Thyroid gland (tissue), 4 donors: Measurements from ENCODE around the gene TRIM8. TPM values are rescaled to one million over a fixed set of nuclear protein-coding genes. Genes with fewer than 3 reads are reported as not detected.
A peak's percentile ranks its signal among the peaks of the same experiment; 100 is the strongest.

ENCODE experiments used
- DNase-seq, 2 donors: peaks; one replicate each; pipeline ENCODE4 v3.0.0-alpha.2; 2019
- H3K27ac ChIP-seq, 3 donors: fragments of 200-600 bp; sonication (generic); 1 replicate in 2 of 3; 2 replicates in 1 of 3; pipeline ENCODE4 v1.5.1; 2016 to 2019; ENCODE audit warnings: mild to moderate bottlenecking in 1 of 3, moderate library complexity in 1 of 3
- H3K27me3 ChIP-seq: fragments of 200-600 bp; sonication (generic); one replicate; pipeline ENCODE4 v1.5.1; 2019
- H3K36me3 ChIP-seq, 2 donors: fragments of 200-600 bp; sonication (generic); one replicate each; pipeline ENCODE4 v1.5.1; 2016 to 2019
- H3K4me1 ChIP-seq, 2 donors: fragments of 200-600 bp; sonication (generic); one replicate each; pipeline ENCODE4 v1.5.1; 2017 to 2019
- H3K4me3 ChIP-seq, 3 donors: fragments of 200-600 bp; sonication (generic); replicated peaks in 1 of 3; 1 replicate in 2 of 3; 2 replicates in 1 of 3; pipeline ENCODE4 v1.5.1; 2016; ENCODE audit warnings: mild to moderate bottlenecking in 1 of 3
- H3K9me3 ChIP-seq: fragments of 200-600 bp; sonication (generic); one replicate; pipeline ENCODE4 v1.5.1; 2017
- POLR2A ChIP-seq, 2 donors: fragments of 450-650 bp; IDR thresholded peaks; one replicate each; pipeline ENCODE4 v1.6.1; 2017; ENCODE audit warnings: antibody characterized with exemption in 2 of 2, mild to moderate bottlenecking in 2 of 2, moderate library complexity in 1 of 2
- WGBS, 2 donors: methylation state at CpG; one replicate each; pipeline ENCODE4 v1.1.5; 2017; 5-methylcytosine and 5-hydroxymethylcytosine counted together
- intact Hi-C: fragments of 100-400 bp; cut with DNase I; formaldehyde crosslinking; loops from one replicate; pipeline ENCODE4 v1.15.1; 2023
- total RNA-seq, 4 donors: library from RNA; depleted of rRNA; stranded (reverse); fragments of >200 nt; gene quantifications; one replicate each; pipeline ENCODE4 v1.2.3, GENCODE V29; 2016
- TF ChIP-seq, protein P1 (sequence below), 6 experiments: fragments of 200-600 bp in 3 of 6; fragments of 450-650 bp in 3 of 6; sonication (generic) in 3 of 6; IDR thresholded peaks; one replicate each; pipeline ENCODE4 v1.5.1; 2016 to 2019; ENCODE audit warnings: antibody characterized with exemption in 6 of 6, mild to moderate bottlenecking in 2 of 6, inconsistent platforms in 1 of 6, moderate library complexity in 1 of 6

TRIM8 gene
- total RNA-seq, 4 donors from 2014 or later: 138 to 187 (median 162) TPM

DNA sequence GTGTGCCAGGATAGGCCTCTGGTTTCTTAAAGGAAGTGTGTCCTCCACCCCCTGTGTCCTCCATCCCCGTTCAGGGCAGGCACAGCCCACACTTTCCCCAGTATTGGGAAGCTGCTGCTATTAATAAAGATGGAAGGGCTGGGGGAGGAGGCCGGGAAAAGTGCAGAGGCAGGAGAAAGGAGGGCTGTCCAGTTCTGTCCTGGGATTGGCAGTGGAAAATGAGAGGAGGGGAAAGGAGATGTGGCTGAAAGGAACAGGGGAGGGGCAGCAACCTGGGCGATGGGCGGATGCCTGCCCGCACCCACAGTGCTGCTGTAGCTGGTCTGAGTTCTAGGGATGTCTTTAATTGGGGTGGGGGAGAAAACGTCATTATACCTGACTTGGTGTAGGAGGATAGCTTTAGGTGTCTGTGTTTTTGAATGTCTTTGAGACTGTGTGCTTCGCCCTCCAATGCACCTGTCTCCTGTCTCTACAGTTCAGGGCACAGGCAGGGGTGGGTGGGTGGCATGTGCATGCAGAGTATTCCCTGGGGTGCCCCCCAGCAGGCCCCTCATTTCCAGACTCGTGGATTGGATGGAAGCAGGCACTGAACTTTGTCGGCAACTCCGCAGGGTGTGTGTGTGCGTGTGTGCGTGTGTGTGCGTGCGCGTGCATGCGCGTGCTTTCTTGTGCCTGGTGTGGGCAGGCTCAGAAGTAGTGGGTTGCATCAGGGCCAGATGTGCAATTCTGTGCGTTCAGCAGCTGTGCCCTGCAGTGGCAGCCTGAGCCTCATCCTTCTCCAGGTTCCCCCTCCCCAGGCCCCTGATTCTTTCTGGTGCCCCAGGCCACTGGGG lies 2.5 kb downstream of the TRIM8 start:
- TF ChIP-seq POLR2A (IDR thresholded peaks at IDR 0.05): no peak
- TF ChIP-seq, protein P1, sequence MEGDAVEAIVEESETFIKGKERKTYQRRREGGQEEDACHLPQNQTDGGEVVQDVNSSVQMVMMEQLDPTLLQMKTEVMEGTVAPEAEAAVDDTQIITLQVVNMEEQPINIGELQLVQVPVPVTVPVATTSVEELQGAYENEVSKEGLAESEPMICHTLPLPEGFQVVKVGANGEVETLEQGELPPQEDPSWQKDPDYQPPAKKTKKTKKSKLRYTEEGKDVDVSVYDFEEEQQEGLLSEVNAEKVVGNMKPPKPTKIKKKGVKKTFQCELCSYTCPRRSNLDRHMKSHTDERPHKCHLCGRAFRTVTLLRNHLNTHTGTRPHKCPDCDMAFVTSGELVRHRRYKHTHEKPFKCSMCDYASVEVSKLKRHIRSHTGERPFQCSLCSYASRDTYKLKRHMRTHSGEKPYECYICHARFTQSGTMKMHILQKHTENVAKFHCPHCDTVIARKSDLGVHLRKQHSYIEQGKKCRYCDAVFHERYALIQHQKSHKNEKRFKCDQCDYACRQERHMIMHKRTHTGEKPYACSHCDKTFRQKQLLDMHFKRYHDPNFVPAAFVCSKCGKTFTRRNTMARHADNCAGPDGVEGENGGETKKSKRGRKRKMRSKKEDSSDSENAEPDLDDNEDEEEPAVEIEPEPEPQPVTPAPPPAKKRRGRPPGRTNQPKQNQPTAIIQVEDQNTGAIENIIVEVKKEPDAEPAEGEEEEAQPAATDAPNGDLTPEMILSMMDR (IDR thresholded peaks at IDR 0.05): no peak
- Histone ChIP-seq H3K27ac (peak overlapping the region; percentile 96 to 100 (median 100)), H3K4me3 (peak overlapping the region; percentile 2 to 84 (median 54)), H3K36me3 (no peaks in the 10 kb centered on the region), H3K27me3 (no peaks in the 10 kb centered on the region), H3K9me3 (no peaks in the 10 kb centered on the region), H3K4me1 (peaks cover 50 to 53% of the 10 kb centered on the region in 2 donors)
- DNase-seq: peak; percentile 52 to 54
- 19 to 33% methylated on average over 17 to 18 of the region's 18 CpGs for WGBS, 2 donors
- intact Hi-C loops: no loop called here

DNA sequence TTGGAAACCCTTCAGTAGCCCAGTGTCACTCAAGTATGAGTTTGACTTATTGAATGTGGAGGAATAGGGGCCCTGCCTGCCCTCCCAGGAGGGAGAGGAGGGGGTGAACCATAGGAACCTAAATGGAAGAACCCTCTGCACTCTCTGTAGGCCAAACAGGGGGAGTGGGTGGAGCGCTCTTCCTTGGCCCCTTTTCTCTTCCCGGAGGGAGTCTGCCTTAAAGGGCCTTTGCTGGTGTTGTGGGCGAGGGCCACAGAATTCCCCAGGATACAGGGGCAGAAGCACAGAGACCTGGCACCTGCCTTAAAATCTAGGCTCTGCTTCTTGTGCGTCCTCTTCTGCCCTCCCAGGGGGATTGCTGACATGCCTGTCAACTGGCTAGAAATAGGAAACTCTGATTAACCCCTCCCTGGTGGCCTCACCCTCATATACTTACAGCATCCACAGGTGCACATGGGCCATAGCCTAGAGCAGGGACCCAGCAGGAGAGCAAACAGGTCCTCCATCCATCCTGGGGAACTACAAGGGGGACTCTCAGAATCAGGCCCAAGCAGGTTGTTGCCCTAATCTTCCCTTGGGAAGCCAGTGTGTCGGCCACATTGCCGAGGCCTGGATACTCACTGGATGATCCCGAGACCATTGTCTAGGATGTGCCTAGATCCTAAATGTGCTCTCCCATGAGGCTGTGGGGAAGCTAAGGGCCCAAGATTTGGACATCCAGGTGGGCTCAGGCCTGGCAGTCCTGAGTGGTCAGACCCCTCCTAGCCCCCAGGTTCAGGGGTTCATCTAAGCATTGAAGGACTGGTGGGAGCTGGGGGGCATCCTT lies 3.4 kb downstream of the TRIM8 start:
- Histone ChIP-seq H3K27me3 (no peaks in the 10 kb centered on the region), H3K36me3 (no peaks in the 10 kb centered on the region), H3K4me3 (peak overlapping the region in 2 of 3 donors; percentile 2 to 84), H3K27ac (peak overlapping the region; percentile 96 to 100 (median 100)), H3K4me1 (peaks cover 56 to 59% of the 10 kb centered on the region in 2 donors), H3K9me3 (no peaks in the 10 kb centered on the region)
- intact Hi-C loops: no loop called here
- no peak for DNase-seq
- WGBS, 2 donors: 33 to 46% methylated on average over 3 to 7 of the region's 7 CpGs
- no peak for TF ChIP-seq POLR2A (IDR thresholded peaks at IDR 0.05)
- TF ChIP-seq, protein P1 (IDR thresholded peaks at IDR 0.05): no peak

DNA sequence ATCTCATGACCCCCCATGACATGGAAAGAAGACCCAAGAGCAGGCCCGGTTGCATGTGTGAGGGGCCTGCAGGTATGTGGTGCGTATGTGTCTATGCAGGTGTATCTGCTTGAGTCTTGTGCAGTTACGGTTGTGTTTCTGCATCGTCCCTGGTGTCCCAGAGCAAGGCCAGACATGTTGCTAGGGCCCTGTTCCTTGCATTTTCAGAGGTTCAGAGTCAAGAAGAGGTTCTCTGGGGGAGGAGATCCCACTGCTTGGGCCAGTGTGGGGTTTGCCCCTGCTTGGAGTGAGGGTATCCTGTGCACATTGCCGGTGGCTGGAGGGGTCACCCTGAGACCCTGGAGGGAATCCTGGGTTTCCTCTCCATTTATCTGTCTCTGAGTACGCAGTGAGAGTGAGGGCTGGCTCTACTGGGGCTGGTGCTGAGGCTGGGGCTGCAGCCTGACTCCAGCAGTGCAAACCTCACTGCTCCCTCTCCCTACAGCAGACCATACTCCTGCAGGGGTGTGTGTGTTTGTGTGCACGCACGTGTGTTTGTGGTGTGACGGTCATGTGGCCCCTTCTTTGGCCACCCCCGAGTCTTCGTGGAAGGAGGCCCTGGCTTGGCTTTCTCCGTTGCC lies 4.1 kb downstream of the TRIM8 start:
- H3K27me3 ChIP-seq: no peaks in the 10 kb centered on the region
- 45 to 54% methylated on average over 11 to 12 of the region's 12 CpGs for WGBS, 2 donors
- TF ChIP-seq, protein P1 (IDR thresholded peaks at IDR 0.05): no peak
- TF ChIP-seq POLR2A (IDR thresholded peaks at IDR 0.05): no peak
- peak overlapping the region in 1 of 3 donors; percentile 13 for H3K4me3 ChIP-seq
- H3K4me1 ChIP-seq: peaks cover 59 to 61% of the 10 kb centered on the region in 2 donors
- intact Hi-C loops: no loop called here
- H3K36me3 ChIP-seq: peaks cover 5 to 7% of the 10 kb centered on the region in 2 donors
- peak overlapping the region; percentile 61 to 100 (median 96) for H3K27ac ChIP-seq
- H3K9me3 ChIP-seq: no peaks in the 10 kb centered on the region
- no peak for DNase-seq

DNA sequence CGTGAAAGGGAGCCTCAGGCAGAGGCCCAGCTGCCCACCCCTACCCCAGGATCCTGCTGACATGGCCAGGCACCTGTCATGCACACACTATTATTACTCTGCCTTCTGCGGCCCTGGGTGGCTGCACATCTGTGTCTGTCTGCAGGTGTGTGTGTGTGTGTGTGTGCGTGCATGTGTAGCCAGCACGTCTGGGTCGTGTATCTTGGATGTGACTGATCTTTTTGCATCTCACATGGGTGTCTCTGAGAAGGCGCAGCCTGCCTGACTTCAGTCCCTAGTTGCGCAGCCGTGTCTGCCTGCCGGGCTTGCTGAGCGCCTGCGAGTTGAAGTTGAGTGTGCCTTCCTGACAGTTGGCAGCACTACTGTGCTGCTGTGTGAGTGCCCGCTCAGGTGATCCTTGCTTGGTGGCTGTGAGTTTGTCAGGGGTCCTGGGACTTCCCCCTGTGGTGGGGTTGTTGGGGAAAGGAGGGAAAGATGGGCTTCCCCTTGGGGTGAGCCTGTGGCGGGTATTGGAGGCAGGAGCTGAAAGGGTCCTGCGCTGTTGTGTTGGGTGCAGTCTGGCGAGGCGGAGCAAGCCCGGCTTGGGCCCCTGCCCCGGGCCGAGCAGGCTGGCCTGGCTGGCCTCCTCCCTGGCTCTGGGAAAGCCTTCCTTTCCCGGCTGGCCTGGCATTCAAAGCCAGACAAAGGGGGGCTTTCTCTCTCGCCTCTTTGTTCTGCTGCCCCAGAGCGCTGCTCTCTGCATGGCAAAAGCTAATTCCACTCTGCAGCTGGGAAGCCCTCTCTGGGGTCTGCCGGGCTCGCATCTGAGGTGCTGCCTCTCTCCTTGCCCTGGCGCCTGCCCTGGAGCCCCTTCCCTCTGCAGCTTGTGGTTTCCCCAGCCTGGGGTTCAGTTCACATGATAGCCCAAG lies 4.9 kb downstream of the TRIM8 start:
- Histone ChIP-seq H3K4me1 (peaks cover 59 to 61% of the 10 kb centered on the region in 2 donors), H3K27me3 (no peaks in the 10 kb centered on the region), H3K27ac (peak overlapping the region; percentile 58 to 96 (median 61)), H3K4me3 (peak overlapping the region in 1 of 3 donors; percentile 14), H3K9me3 (no peaks in the 10 kb centered on the region), H3K36me3 (peaks cover 5 to 15% of the 10 kb centered on the region in 2 donors)
- DNase-seq: peak; percentile 57 to 66
- TF ChIP-seq, protein P1 (IDR thresholded peaks at IDR 0.05): no peak
- no peak for TF ChIP-seq POLR2A (IDR thresholded peaks at IDR 0.05)
- intact Hi-C loops: no loop called here
- 38 to 42% methylated on average over 10 to 12 of the region's 25 CpGs for WGBS, 2 donors
